IPS DF 4.7 (cell line): ENCODE data around the gene FLT3.

Source experiments
- DNase-seq: peaks from one replicate; pipeline ENCODE4 v3.0.0-alpha.2; 2013; ENCODE audit warnings: low spot score; ENCODE audit errors: extremely low read depth

The FLT3 gene

GRCh38 chr13:28002886-28003698 lies 97.3 kb downstream of the FLT3 start:
- DNase-seq, result no peak

- DNase-seq, result no peak
Measured at GRCh38 chr13:28001837-28002473, 98.4 kb downstream of the FLT3 start.

- no peak for DNase-seq
Measured at GRCh38 chr13:28001049-28001448, 99.3 kb downstream of the FLT3 start.

- DNase-seq, result no peak
Measured at GRCh38 chr13:28000567-28000966, 99.8 kb downstream of the FLT3 start.

GRCh38 chr13:27997904-27998522 lies 102.4 kb downstream of the FLT3 start:
- no peak for DNase-seq

GRCh38 chr13:27991881-27992280 lies 108.5 kb downstream of the FLT3 start:
- DNase-seq, result no peak

- DNase-seq, result no peak
Measured at GRCh38 chr13:27988520-27988919, 111.9 kb downstream of the FLT3 start, which contains the start of gene URAD. TSS of gene URAD (minus strand) at chr13:27988693. CDS start at chr13:27988637, 56 bp downstream.

- DNase-seq, result no peak
Measured at GRCh38 chr13:27985600-27985999, 114.8 kb downstream of the FLT3 start.

- no peak for DNase-seq
Measured at GRCh38 chr13:27982361-27982760, 118.0 kb downstream of the FLT3 start.

GRCh38 chr13:27981006-27981708 lies 119.2 kb downstream of the FLT3 start:
- no peak for DNase-seq

GRCh38 chr13:27980280-27980998 lies 119.9 kb downstream of the FLT3 start:
- DNase-seq, result no peak

GRCh38 chr13:27979765-27980279 lies 120.6 kb downstream of the FLT3 start:
- DNase-seq, result no peak

GRCh38 chr13:27979001-27979643 lies 121.3 kb downstream of the FLT3 start:
- DNase-seq, result no peak

GRCh38 chr13:27978301-27978968 lies 121.9 kb downstream of the FLT3 start:
- no peak for DNase-seq

GRCh38 chr13:27977476-27978300 lies 122.7 kb downstream of the FLT3 start:
- no peak for DNase-seq

- DNase-seq, result no peak
Measured at GRCh38 chr13:27976362-27977091, 123.8 kb downstream of the FLT3 start.

- DNase-seq, result no peak
Measured at GRCh38 chr13:27975564-27976361, 124.6 kb downstream of the FLT3 start.
